GM12891 (cell line): Measurements from ENCODE around the gene HDAC5.

Experiments
- POLR2A ChIP-seq: IDR thresholded peaks from 2 replicates; pipeline ENCODE4 v1.6.1; 2011; ENCODE audit warnings: low read depth, low read length, control low read depth
- TAF1 ChIP-seq: IDR thresholded peaks from 2 replicates; pipeline ENCODE4 v1.6.1; 2011; ENCODE audit warnings: low read depth, low read length, control low read depth

DNA sequence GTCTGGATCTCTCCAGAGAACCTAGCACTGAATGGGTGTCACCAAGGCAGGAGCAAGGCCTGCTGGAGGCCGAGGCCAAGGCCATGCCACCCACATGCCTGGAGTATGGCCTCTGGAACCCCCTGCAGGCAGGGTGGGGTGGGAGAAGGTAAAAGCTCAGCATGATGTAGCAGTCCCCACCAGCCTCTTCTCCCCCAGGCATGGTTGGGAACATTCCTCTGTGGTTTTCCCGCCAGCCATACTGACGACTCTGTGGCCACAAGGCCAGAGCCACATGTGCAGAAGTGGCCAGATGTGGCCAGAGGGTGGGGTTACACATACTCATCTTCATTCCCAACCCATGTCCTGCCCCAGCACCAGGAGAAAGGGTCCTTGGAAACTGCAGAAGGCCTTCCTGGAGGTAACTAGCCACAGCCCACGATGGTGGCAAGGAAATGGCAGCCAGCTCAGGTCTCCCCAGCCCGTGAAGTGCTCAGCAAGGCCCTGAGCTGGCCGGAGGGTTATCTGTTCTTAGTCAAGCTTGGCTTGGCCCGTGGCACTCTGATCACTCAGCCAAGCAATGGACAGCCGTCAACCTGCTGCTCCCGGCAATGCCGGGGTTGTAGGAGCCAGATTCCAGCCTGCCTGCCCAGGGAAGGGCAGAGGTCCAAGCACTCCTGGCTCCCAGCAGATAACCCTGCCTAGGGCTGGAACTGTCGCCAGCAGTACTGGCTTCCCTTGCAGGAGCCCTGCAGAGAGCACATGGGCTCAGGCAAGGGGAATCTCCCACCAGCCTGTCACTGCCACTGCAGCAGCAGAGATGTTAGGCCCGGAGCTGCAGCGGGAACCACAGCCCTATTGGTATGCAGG is 26.1 kb downstream of the HDAC5 start:
- TF ChIP-seq POLR2A = no peak
- no peak for TF ChIP-seq TAF1
